BJ (cell line): ENCODE measurements around the gene TMEM260. TPM values are rescaled to one million over a fixed set of nuclear protein-coding genes. Genes with fewer than 3 reads are reported as not detected.
"Not testable (repeated sequence)": the region's sequence is repeated elsewhere in the genome, so short reads cannot be mapped to it uniquely, and the experiment has no call there.

ENCODE experiments used
- CTCF ChIA-PET: fragments of 350-600 bp; formaldehyde crosslinking; extraction: SDS; loops from one replicate; lab custom pipeline; 2021; ENCODE audit warnings: antibody characterized with exemption, inconsistent platforms; lab: Yijun Ruan, JAX
- POLR2A ChIA-PET: fragments of 300-600 bp; sonication (Branson Sonifier 250); formaldehyde crosslinking; extraction: SDS; loops from one replicate; lab custom pipeline; 2021; ENCODE audit warnings: antibody characterized with exemption; lab: Charles Lee
- DNase-seq: peaks from one replicate; pipeline ENCODE4 v3.0.0-alpha.2; 2011; ENCODE audit warnings: low read depth
- H3K27me3 ChIP-seq: 2 replicates; pipeline ENCODE4 v1.6.0; 2011; ENCODE audit warnings: low read length; ENCODE audit not compliant: control insufficient read depth, insufficient read depth
- H3K36me3 ChIP-seq: 2 replicates; pipeline ENCODE4 v1.5.1; 2011; ENCODE audit warnings: low read length; ENCODE audit not compliant: control insufficient read depth, insufficient read depth
- H3K4me3 ChIP-seq: 2 replicates; pipeline ENCODE4 v1.5.1; 2011; ENCODE audit warnings: low read depth, mild to moderate bottlenecking, control low read depth, low read length
- polyA plus RNA-seq: library from polyadenylated mRNA; depleted of rRNA; stranded (reverse); fragments of >200 nt; gene quantifications from 2 replicates; pipeline ENCODE4 v1.2.3, GENCODE V29; 2011
- TF ChIP-seq, protein P1 (sequence below): IDR thresholded peaks from 2 replicates; pipeline ENCODE4 v1.5.1; 2011; ENCODE audit warnings: low read depth, mild to moderate bottlenecking, control low read depth, inconsistent platforms, low read length, moderate library complexity; ENCODE audit not compliant: insufficient read depth

The TMEM260 gene
- polyA plus RNA-seq, 1 experiment: 9.8 TPM

DNA sequence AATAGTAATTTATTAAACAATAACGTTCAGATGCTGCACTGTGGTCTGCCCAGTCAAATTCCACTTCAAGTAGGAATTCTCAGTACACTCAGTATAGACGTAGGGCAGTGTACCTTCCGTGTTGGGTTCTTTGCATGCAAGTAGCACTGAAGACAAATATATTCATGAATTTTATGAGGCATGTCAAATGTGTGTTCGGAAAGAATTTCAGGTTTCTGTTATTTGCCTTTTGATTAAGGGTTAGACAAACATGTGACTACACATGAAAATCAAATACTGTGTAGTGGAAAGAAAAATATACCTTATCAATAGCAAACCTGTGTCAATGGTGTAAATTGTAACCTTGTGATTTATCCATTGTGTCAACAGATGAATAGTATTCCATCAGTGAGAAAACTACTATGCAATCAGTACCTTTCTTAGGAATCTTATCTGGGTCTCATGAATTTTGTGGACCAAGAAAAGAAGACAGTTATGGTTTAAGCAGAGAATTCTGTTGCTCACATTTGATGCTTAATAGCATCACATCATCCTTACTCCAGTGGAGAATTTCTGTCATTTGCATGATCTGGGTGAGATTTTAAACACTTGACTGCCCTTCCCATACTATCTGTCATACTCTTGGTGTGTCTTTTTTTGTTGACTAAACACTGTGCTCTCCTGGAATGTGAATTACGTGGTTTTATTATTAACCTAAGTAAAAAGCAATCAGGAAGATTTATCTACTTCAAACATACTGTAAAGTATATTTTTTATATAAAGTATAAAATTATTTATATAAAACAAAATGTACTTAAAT, 13.3 kb downstream of the TMEM260 start:
- TF ChIP-seq, protein P1, sequence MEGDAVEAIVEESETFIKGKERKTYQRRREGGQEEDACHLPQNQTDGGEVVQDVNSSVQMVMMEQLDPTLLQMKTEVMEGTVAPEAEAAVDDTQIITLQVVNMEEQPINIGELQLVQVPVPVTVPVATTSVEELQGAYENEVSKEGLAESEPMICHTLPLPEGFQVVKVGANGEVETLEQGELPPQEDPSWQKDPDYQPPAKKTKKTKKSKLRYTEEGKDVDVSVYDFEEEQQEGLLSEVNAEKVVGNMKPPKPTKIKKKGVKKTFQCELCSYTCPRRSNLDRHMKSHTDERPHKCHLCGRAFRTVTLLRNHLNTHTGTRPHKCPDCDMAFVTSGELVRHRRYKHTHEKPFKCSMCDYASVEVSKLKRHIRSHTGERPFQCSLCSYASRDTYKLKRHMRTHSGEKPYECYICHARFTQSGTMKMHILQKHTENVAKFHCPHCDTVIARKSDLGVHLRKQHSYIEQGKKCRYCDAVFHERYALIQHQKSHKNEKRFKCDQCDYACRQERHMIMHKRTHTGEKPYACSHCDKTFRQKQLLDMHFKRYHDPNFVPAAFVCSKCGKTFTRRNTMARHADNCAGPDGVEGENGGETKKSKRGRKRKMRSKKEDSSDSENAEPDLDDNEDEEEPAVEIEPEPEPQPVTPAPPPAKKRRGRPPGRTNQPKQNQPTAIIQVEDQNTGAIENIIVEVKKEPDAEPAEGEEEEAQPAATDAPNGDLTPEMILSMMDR: no peak
- no peak overlapping the region for H3K4me3 ChIP-seq

DNA sequence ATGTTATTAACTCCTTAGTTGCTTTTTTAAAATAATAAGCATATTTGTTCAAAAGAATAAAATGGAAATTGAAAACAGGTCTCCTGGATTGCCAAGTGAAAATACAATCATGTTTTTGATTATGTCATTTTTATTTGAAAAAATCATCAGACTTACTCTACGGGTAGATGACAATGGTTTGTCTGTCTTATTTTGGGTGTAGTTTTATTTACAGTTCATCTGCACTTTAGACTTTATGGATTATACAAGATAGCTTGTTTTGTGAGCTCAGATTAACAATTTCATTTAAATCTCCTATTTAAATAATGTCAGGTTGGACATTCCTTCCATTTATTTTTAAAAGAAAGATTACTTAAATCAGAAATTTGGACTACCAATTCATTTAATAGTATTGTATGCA, 14.8 kb downstream of the TMEM260 start:
- DNase-seq: no peak
- H3K4me3 ChIP-seq: no peak overlapping the region
- H3K36me3 ChIP-seq: peaks cover 1% of the 10 kb centered on the region; the same call in 1 of the 2 replicates
- CTCF ChIA-PET: no interaction called here
- no peaks in the 10 kb centered on the region for H3K27me3 ChIP-seq
- POLR2A ChIA-PET: no interaction called here
- TF ChIP-seq, protein P1: no peak

More for the DNA sequence above, 13.3 kb downstream of the TMEM260 start:
- Histone ChIP-seq H3K27me3 (no peaks in the 10 kb centered on the region), H3K36me3 (no peaks in the 10 kb centered on the region; the same call in 1 of the 2 replicates)
- ChIA-PET POLR2A (no interaction called here), CTCF (interaction anchor here (0.6 to 4.3 kb wide), 2 partner anchors 14 to 32 kb away, joined by 3 to 18 read pairs; partner anchors contain the start of gene TMEM260)
- DNase-seq: no peak

DNA sequence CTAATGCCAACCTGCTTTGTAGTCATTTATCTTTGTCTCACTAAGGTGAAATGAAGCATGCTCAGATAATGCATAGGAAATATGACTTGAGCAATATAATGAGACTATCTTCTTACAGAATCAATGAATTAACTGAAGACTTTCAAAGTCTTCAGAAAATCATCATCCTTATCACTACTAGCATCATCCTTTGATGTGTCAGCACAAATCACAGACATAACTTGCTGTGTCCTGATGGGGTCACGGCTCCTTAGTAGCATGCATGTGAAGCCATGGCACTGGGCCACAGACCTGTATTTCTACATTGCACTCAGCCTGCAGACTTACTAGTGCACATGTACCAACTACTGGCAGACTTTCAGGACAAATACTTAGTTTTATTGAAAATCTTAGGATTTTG, 18.9 kb downstream of the TMEM260 start:
- ChIA-PET POLR2A (no interaction called here), CTCF (interaction anchor here (2.3 kb wide), 1 partner anchor 19 kb away, joined by 7 read pairs; the partner anchor contains the start of gene TMEM260)
- no peak overlapping the region for H3K4me3 ChIP-seq
- 0 out of 2 replicates have a peak, but pooled peaks cover 1% of the 10 kb centered on the region for H3K36me3 ChIP-seq
- no peak for DNase-seq
- no peaks in the 10 kb centered on the region for H3K27me3 ChIP-seq
- TF ChIP-seq, protein P1: no peak

DNA sequence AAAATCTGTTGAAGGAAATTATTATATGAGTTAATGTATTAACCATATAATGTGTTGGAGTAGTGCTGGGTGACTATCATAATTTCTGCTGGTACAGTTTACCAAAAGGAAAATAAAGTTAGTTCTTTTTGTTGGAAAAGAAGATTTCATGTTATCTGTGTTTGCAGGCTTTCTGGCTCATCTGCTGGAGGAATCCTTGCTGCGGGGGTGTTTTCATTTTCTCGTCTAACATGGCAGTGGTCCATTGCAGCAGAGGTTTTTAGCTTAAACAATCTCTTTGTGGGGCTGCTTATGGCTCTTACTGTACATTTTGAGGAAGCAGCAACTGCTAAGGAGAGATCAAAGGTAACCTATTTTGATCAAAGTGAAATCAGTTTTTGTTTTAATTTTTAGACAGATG, 24.1 kb downstream of the TMEM260 start:
- no peaks in the 10 kb centered on the region for H3K27me3 ChIP-seq
- no peak overlapping the region for H3K4me3 ChIP-seq
- no peak for DNase-seq
- TF ChIP-seq, protein P1: no peak
- no peaks in the 10 kb centered on the region for H3K36me3 ChIP-seq
- ChIA-PET CTCF (no interaction called here), POLR2A (no interaction called here)

DNA sequence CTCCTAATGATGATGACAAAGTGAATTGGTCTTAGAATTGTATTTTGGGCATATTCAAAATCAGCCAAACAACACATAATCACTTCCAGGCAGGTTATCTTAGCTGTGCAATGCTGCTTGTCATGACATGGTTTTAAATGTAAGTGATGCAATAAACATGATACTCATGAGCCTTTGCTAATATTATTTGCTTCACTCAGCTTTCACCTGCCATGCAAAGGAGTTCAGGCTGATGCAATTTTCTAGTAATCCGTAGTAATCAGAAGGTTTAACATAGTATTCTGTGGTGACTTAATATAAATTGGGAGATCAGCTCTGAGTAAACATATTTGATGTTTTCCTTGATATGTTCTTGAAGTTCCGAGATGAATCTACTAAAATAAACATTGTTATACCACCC, 29.1 kb downstream of the TMEM260 start:
- TF ChIP-seq, protein P1: no peak
- POLR2A ChIA-PET: no interaction called here
- CTCF ChIA-PET: interaction anchor here (0.5 to 1.2 kb wide), 2 partner anchors 29 to 405 kb away, joined by 3 read pairs; partner anchors contain the start of gene TMEM260
- no peaks in the 10 kb centered on the region for H3K27me3 ChIP-seq
- peaks cover 1% of the 10 kb centered on the region; the same call in 1 of the 2 replicates for H3K36me3 ChIP-seq
- DNase-seq: no peak
- H3K4me3 ChIP-seq: no peak overlapping the region

DNA sequence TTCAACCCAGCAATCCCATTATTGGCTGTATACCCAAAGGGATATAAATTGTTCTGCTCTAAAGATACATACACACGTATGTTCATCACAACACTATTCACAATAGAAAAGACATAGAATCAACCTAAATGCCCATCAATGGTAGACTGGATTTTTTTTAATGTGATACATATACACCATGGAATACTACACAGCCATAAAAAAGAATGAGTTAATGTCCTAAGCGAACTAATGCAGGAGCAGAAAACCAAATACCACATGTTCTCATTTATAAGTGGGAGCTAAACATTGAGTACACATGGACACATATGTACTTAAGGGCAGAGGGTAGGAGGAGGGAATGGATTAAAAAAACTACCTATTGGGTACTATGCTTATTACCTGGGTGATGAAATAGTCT, 32.1 kb downstream of the TMEM260 start:
- H3K4me3 ChIP-seq, POLR2A ChIA-PET, CTCF ChIA-PET, DNase-seq, H3K27me3 ChIP-seq, H3K36me3 ChIP-seq: not testable (repeated sequence)
